CD4-positive, alpha-beta memory T cell (primary cell): ENCODE results near the gene LRCH3. TPM values are rescaled to one million over a fixed set of nuclear protein-coding genes. Genes with fewer than 3 reads are reported as not detected.
"Not testable (repeated sequence)": the region's sequence is repeated elsewhere in the genome, so short reads cannot be mapped to it uniquely, and the experiment has no call there.

Experiments used
- CTCF ChIA-PET: fragments of 350-600 bp; sonication (Branson Sonifier 250); formaldehyde crosslinking; loops from one replicate; lab custom pipeline; 2021; ENCODE audit warnings: inconsistent platforms; ENCODE audit not compliant: partially characterized antibody; lab: Charles Lee
- POLR2A ChIA-PET: fragments of 350-600 bp; sonication (Branson Sonifier 250); formaldehyde crosslinking; loops from one replicate; lab custom pipeline; 2021; ENCODE audit not compliant: partially characterized antibody; lab: Charles Lee
- DNase-seq, 5 donors: peaks; one replicate each; pipeline versions ENCODE4 v3.0.0 to v3.0.0-alpha.2; 2020 to 2022; ENCODE audit warnings: mixed read lengths in 1 of 5
- H3K27ac ChIP-seq: one replicate; pipeline ENCODE4 v1.7.0; 2013; ENCODE audit warnings: low read depth, low read length
- H3K27me3 ChIP-seq: 2 replicates; pipeline ENCODE4 v1.7.0; 2013; ENCODE audit warnings: mild to moderate bottlenecking, low read length, moderate library complexity; ENCODE audit not compliant: insufficient read depth
- H3K36me3 ChIP-seq: 2 replicates; pipeline ENCODE4 v1.7.0; 2013; ENCODE audit warnings: mild to moderate bottlenecking, low read length, moderate library complexity; ENCODE audit not compliant: insufficient read depth
- H3K4me1 ChIP-seq: 2 replicates; pipeline ENCODE4 v1.7.0; 2013; ENCODE audit warnings: mild to moderate bottlenecking, low read length, moderate library complexity; ENCODE audit not compliant: insufficient read depth
- H3K4me3 ChIP-seq, 2 donors: one replicate each; pipeline ENCODE4 v1.7.0; 2013; ENCODE audit warnings: low read length in 2 of 2, mild to moderate bottlenecking in 1 of 2
- H3K9me3 ChIP-seq, 2 donors: one replicate each; pipeline ENCODE4 v1.7.0; 2013; ENCODE audit warnings: low read length in 2 of 2, control low read depth in 1 of 2; ENCODE audit not compliant: control insufficient read depth in 1 of 2
- H3K27ac Mint-ChIP-seq, 7 donors: one replicate each; pipeline ENCODE4 v1.8.0; 2020 to 2021; ENCODE audit warnings: mixed read lengths in 7 of 7, mild to moderate bottlenecking in 6 of 7, inconsistent platforms in 3 of 7, moderate library complexity in 3 of 7
- H3K27me3 Mint-ChIP-seq, 2 donors: one replicate each; pipeline ENCODE4 v1.8.0; 2020 to 2021; ENCODE audit warnings: mixed read lengths in 2 of 2
- H3K36me3 Mint-ChIP-seq, 2 donors: one replicate each; pipeline ENCODE4 v1.8.0; 2020 to 2021; ENCODE audit warnings: mixed read lengths in 2 of 2, inconsistent platforms in 1 of 2, mild to moderate bottlenecking in 1 of 2
- H3K4me1 Mint-ChIP-seq, 4 donors: one replicate each; pipeline ENCODE4 v1.8.0; 2020 to 2021; ENCODE audit warnings: mixed read lengths in 4 of 4, mild to moderate bottlenecking in 1 of 4
- H3K4me3 Mint-ChIP-seq, 8 donors: one replicate each; pipeline ENCODE4 v1.8.0; 2020 to 2021; ENCODE audit warnings: mixed read lengths in 8 of 8, mild to moderate bottlenecking in 7 of 8, moderate library complexity in 6 of 8, inconsistent platforms in 3 of 8
- H3K9me3 Mint-ChIP-seq, 8 donors: one replicate each; pipeline ENCODE4 v1.8.0; 2020 to 2021; ENCODE audit warnings: mixed read lengths in 8 of 8, mild to moderate bottlenecking in 5 of 8, inconsistent platforms in 3 of 8, moderate library complexity in 1 of 8
- intact Hi-C: fragments of 100-400 bp; cut with micrococcal nuclease; formaldehyde crosslinking; loops from one replicate; pipeline ENCODE4 v1.15.1; 2023
- polyA plus RNA-seq, 2 donors: library from polyadenylated mRNA; unstranded; fragments of 300-500 nt; fragmentation: Illumina TruSeq; gene quantifications; one replicate each; pipeline ENCODE4 v1.2.3, GENCODE V29; 2021
- total RNA-seq, 2 experiments: library from RNA; stranded (reverse); gene quantifications; one replicate each; pipeline ENCODE4 v1.2.3, GENCODE V29; 2021

Gene LRCH3
- total and polyA plus RNA-seq, 4 experiments from 2014 or later = 7.4 to 87.7 (median 48.7) TPM

GRCh38 chr3:197880491-197881269, 89.6 kb downstream of the LRCH3 start:
- no peaks in the 10 kb centered on the region for H3K9me3 ChIP-seq
- Mint-ChIP-seq H3K9me3 (no peaks in the 10 kb centered on the region), H3K4me3 (no peak overlapping the region), H3K4me1 (peaks cover 0 to 6% (median 2%) of the 10 kb centered on the region in 4 donors), H3K27ac (peak overlapping the region in 2 of 7 donors; percentile 29), H3K36me3 (peaks cover 53 to 56% of the 10 kb centered on the region in 2 donors), H3K27me3 (no peaks in the 10 kb centered on the region)
- no peak for DNase-seq
- no peaks in the 10 kb centered on the region for H3K4me1 ChIP-seq
- ChIA-PET POLR2A (no interaction called here), CTCF (interaction anchor here (1.3 kb wide), 1 partner anchor 25 kb away, joined by 4 read pairs; no protein-coding TSS in a partner anchor)
- no peak overlapping the region for H3K4me3 ChIP-seq
- intact Hi-C loops = no loop called here
- H3K27me3 ChIP-seq = no peaks in the 10 kb centered on the region
- H3K27ac ChIP-seq = no peak overlapping the region
- H3K36me3 ChIP-seq = peaks cover 15% of the 10 kb centered on the region

GRCh38 chr3:197881270-197881969, 90.4 kb downstream of the LRCH3 start:
- no peaks in the 10 kb centered on the region for H3K9me3 ChIP-seq
- H3K4me1 ChIP-seq = no peaks in the 10 kb centered on the region
- CTCF ChIA-PET = interaction anchor here (1.3 kb wide), 1 partner anchor 24 kb away, joined by 4 read pairs; no protein-coding TSS in a partner anchor
- H3K27ac ChIP-seq = no peak overlapping the region
- Mint-ChIP-seq H3K27me3 (no peaks in the 10 kb centered on the region), H3K4me3 (no peak overlapping the region), H3K9me3 (no peaks in the 10 kb centered on the region), H3K36me3 (peaks cover 55 to 57% of the 10 kb centered on the region in 2 donors), H3K27ac (peak overlapping the region in 3 of 7 donors; percentile 47 to 72 (median 55)), H3K4me1 (peaks cover 0 to 6% (median 2%) of the 10 kb centered on the region in 4 donors)
- H3K36me3 ChIP-seq = peaks cover 15% of the 10 kb centered on the region
- intact Hi-C loops = no loop called here
- H3K4me3 ChIP-seq = no peak overlapping the region
- POLR2A ChIA-PET = no interaction called here
- no peak for DNase-seq
- H3K27me3 ChIP-seq = no peaks in the 10 kb centered on the region

GRCh38 chr3:197881970-197882338, 90.9 kb downstream of the LRCH3 start:
- peaks cover 53 to 57% of the 10 kb centered on the region in 2 donors for H3K36me3 Mint-ChIP-seq
- H3K9me3 Mint-ChIP-seq = no peaks in the 10 kb centered on the region
- CTCF ChIA-PET = no interaction called here
- Histone ChIP-seq H3K9me3 (no peaks in the 10 kb centered on the region), H3K4me3 (no peak overlapping the region), H3K4me1 (no peaks in the 10 kb centered on the region), H3K27ac (no peak overlapping the region), H3K27me3 (no peaks in the 10 kb centered on the region), H3K36me3 (peaks cover 15% of the 10 kb centered on the region)
- POLR2A ChIA-PET = no interaction called here
- peaks cover 0 to 6% (median 2%) of the 10 kb centered on the region in 4 donors for H3K4me1 Mint-ChIP-seq
- intact Hi-C loops = no loop called here
- no peak overlapping the region for H3K4me3 Mint-ChIP-seq
- H3K27me3 Mint-ChIP-seq = no peaks in the 10 kb centered on the region
- DNase-seq = no peak
- peak overlapping the region in 1 of 7 donors; percentile 47 for H3K27ac Mint-ChIP-seq

- CTCF ChIA-PET = no interaction called here
Observed at GRCh38 chr3:197882586-197882985, 91.5 kb downstream of the LRCH3 start.

GRCh38 chr3:197883541-197883940, 92.5 kb downstream of the LRCH3 start:
- no peak overlapping the region for H3K4me3 Mint-ChIP-seq
- no peaks in the 10 kb centered on the region for H3K27me3 ChIP-seq
- H3K9me3 ChIP-seq = no peaks in the 10 kb centered on the region
- no peaks in the 10 kb centered on the region for H3K9me3 Mint-ChIP-seq
- H3K27ac Mint-ChIP-seq = peak overlapping the region in 1 of 7 donors; percentile 74
- DNase-seq = no peak
- POLR2A ChIA-PET = no interaction called here
- H3K36me3 ChIP-seq = peaks cover 14% of the 10 kb centered on the region
- no peaks in the 10 kb centered on the region for H3K27me3 Mint-ChIP-seq
- H3K27ac ChIP-seq = no peak overlapping the region
- H3K4me3 ChIP-seq = no peak overlapping the region
- H3K36me3 Mint-ChIP-seq = peaks cover 46 to 52% of the 10 kb centered on the region in 2 donors
- peaks cover 0 to 5% (median 2%) of the 10 kb centered on the region in 4 donors for H3K4me1 Mint-ChIP-seq
- intact Hi-C loops = no loop called here
- no peaks in the 10 kb centered on the region for H3K4me1 ChIP-seq
- CTCF ChIA-PET = no interaction called here

More at GRCh38 chr3:197882586-197882985, 91.5 kb downstream of the LRCH3 start:
- Histone ChIP-seq H3K9me3 (no peaks in the 10 kb centered on the region), H3K36me3 (peaks cover 15% of the 10 kb centered on the region), H3K4me1 (no peaks in the 10 kb centered on the region), H3K4me3 (no peak overlapping the region), H3K27ac (no peak overlapping the region), H3K27me3 (no peaks in the 10 kb centered on the region)
- peaks cover 0 to 6% (median 2%) of the 10 kb centered on the region in 4 donors for H3K4me1 Mint-ChIP-seq
- no peak overlapping the region for H3K27ac Mint-ChIP-seq
- intact Hi-C loops = no loop called here
- DNase-seq = no peak
- no peaks in the 10 kb centered on the region for H3K9me3 Mint-ChIP-seq
- POLR2A ChIA-PET = no interaction called here
- H3K36me3 Mint-ChIP-seq = peaks cover 51 to 54% of the 10 kb centered on the region in 2 donors
- no peaks in the 10 kb centered on the region for H3K27me3 Mint-ChIP-seq
- H3K4me3 Mint-ChIP-seq = no peak overlapping the region

GRCh38 chr3:197884330-197884729, 93.3 kb downstream of the LRCH3 start:
- H3K27me3 ChIP-seq, H3K4me3 Mint-ChIP-seq, DNase-seq, H3K27ac Mint-ChIP-seq, intact Hi-C loops, H3K4me1 Mint-ChIP-seq, H3K27ac ChIP-seq, H3K9me3 ChIP-seq, H3K27me3 Mint-ChIP-seq, CTCF ChIA-PET, H3K4me1 ChIP-seq, H3K36me3 ChIP-seq, H3K9me3 Mint-ChIP-seq, POLR2A ChIA-PET, H3K4me3 ChIP-seq: not testable (repeated sequence)
- H3K36me3 Mint-ChIP-seq = peaks cover 41 to 50% of the 10 kb centered on the region in 2 donors

GRCh38 chr3:197886052-197886451, 95.0 kb downstream of the LRCH3 start:
- H3K9me3 ChIP-seq, H3K27me3 Mint-ChIP-seq, CTCF ChIA-PET, H3K4me1 Mint-ChIP-seq, H3K27ac Mint-ChIP-seq, H3K27ac ChIP-seq, H3K9me3 Mint-ChIP-seq, intact Hi-C loops, H3K4me3 Mint-ChIP-seq, DNase-seq, H3K4me1 ChIP-seq, POLR2A ChIA-PET, H3K36me3 ChIP-seq, H3K27me3 ChIP-seq, H3K4me3 ChIP-seq: not testable (repeated sequence)
- peaks cover 31 to 40% of the 10 kb centered on the region in 2 donors for H3K36me3 Mint-ChIP-seq
